Fibroblast of skin of left quadriceps (primary cell): ENCODE measurements around the gene XPO5.
A peak's percentile ranks its signal among the peaks of the same experiment; 100 is the strongest.

Experiments used
- DNase-seq, 2 experiments: peaks; one replicate each; pipeline ENCODE4 v3.0.0-alpha.2; 2013; ENCODE audit warnings: low read depth in 2 of 2

The XPO5 gene

GRCh38 chr6:43517505-43518357, 58.1 kb downstream of the XPO5 start:
- DNase-seq: no peak

- peak; percentile 94 to 95 for DNase-seq
Observed at GRCh38 chr6:43516697-43517504, 58.9 kb downstream of the XPO5 start, which contains the start of the genes POLR1C and YIPF3. Gene POLR1C, plus strand, starts transcription at chr6:43517089. Its CDS starts 21 bp downstream, at chr6:43517110. Gene YIPF3, minus strand, starts transcription at chr6:43516926. Its CDS starts 119 bp downstream, at chr6:43516807.

- no peak for DNase-seq
Observed at GRCh38 chr6:43516367-43516696, 59.5 kb downstream of the XPO5 start.

- DNase-seq: no peak
Observed at GRCh38 chr6:43515808-43516207, 60.0 kb downstream of the XPO5 start.

- DNase-seq: no peak
Observed at GRCh38 chr6:43511824-43512415, 63.9 kb downstream of the XPO5 start.

GRCh38 chr6:43510827-43511163, 65.0 kb downstream of the XPO5 start:
- no peak for DNase-seq

- DNase-seq: peak; percentile 32 to 33
Observed at GRCh38 chr6:43509984-43510826, 65.6 kb downstream of the XPO5 start, which contains the start of gene LRRC73. Gene LRRC73, minus strand, starts transcription at chr6:43510346. Its CDS starts 561 bp downstream, at chr6:43509785.

GRCh38 chr6:43509142-43509983, 66.5 kb downstream of the XPO5 start:
- no peak for DNase-seq

- DNase-seq: no peak
Observed at GRCh38 chr6:43508481-43509141, 67.2 kb downstream of the XPO5 start.

- peak; percentile 31 to 44 for DNase-seq
Observed at GRCh38 chr6:43506667-43507471, 69.0 kb downstream of the XPO5 start.

GRCh38 chr6:43506171-43506570, 69.7 kb downstream of the XPO5 start:
- no peak for DNase-seq

- DNase-seq: no peak
Observed at GRCh38 chr6:43505718-43506117, 70.1 kb downstream of the XPO5 start.

- DNase-seq: no peak
Observed at GRCh38 chr6:43504756-43505593, 70.9 kb downstream of the XPO5 start.

GRCh38 chr6:43503443-43503842, 72.4 kb downstream of the XPO5 start:
- no peak for DNase-seq

GRCh38 chr6:43502666-43503065, 73.2 kb downstream of the XPO5 start:
- DNase-seq: no peak

- DNase-seq: no peak
Observed at GRCh38 chr6:43500921-43501320, 74.9 kb downstream of the XPO5 start.

GRCh38 chr6:43499028-43499815, 76.6 kb downstream of the XPO5 start:
- no peak for DNase-seq
